Activated naive CD8-positive, alpha-beta T cell treated with anti-CD3 and anti-CD28 coated beads for 36 hours (primary cell): ENCODE data around the gene SEC61A2. TPM values are rescaled to one million over a fixed set of nuclear protein-coding genes. Genes with fewer than 3 reads are reported as not detected.

Source experiments
- DNase-seq: peaks from one replicate; pipeline ENCODE4 v3.0.0; 2021
- H3K27ac Mint-ChIP-seq: one replicate; pipeline ENCODE4 v1.8.0; 2022; ENCODE audit warnings: mild to moderate bottlenecking, moderate library complexity, mixed read lengths
- H3K27me3 Mint-ChIP-seq: one replicate; pipeline ENCODE4 v1.8.0; 2022; ENCODE audit warnings: mild to moderate bottlenecking, mixed read lengths
- H3K36me3 Mint-ChIP-seq: one replicate; pipeline ENCODE4 v1.8.0; 2021; ENCODE audit warnings: mild to moderate bottlenecking, mixed read lengths
- H3K4me1 Mint-ChIP-seq: one replicate; pipeline ENCODE4 v1.8.0; 2021; ENCODE audit warnings: mixed read lengths
- H3K4me3 Mint-ChIP-seq: one replicate; pipeline ENCODE4 v1.8.0; 2022; ENCODE audit warnings: mild to moderate bottlenecking, moderate library complexity, mixed read lengths
- H3K9me3 Mint-ChIP-seq: one replicate; pipeline ENCODE4 v1.8.0; 2022; ENCODE audit warnings: mixed read lengths
- total RNA-seq, 2 experiments: library from RNA; stranded (reverse); gene quantifications; one replicate each; pipeline ENCODE4 v1.2.3, GENCODE V29; 2021

Gene SEC61A2
- total RNA-seq, 2 experiments from 2014 or later = 9.7 to 10.1 TPM

DNA sequence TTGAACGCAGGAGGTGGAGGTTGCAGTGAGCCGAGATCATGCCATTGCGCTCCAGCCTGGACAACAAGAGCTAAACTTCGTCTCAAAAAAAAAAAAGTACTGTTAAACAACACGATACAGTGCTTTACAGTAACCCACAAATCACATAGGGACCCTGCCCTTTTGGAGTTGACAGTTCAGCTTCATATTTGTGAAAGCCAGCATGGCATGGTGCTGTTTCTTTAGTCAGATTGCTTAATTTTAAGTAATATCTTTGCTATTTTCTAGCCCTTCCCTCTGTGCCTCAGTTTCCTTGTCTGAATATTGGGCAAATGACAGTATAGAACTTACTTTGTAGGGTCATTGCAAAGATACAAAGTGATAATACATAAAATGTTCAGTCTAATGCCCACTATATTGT lies 71.4 kb downstream of the SEC61A2 start:
- H3K4me3 Mint-ChIP-seq = no peak overlapping the region
- peaks cover 41% of the 10 kb centered on the region for H3K4me1 Mint-ChIP-seq
- H3K36me3 Mint-ChIP-seq = peaks cover 48% of the 10 kb centered on the region
- no peak for DNase-seq
- no peak overlapping the region for H3K27ac Mint-ChIP-seq
- H3K9me3 Mint-ChIP-seq = no peaks in the 10 kb centered on the region
- no peaks in the 10 kb centered on the region for H3K27me3 Mint-ChIP-seq

- no peak for DNase-seq
- Mint-ChIP-seq H3K36me3 (peaks cover 43% of the 10 kb centered on the region), H3K4me1 (peaks cover 46% of the 10 kb centered on the region), H3K27ac (peak overlapping the region; percentile 61), H3K9me3 (no peaks in the 10 kb centered on the region), H3K4me3 (no peak overlapping the region), H3K27me3 (no peaks in the 10 kb centered on the region)
Measured at GRCh38 chr10:12201543-12201942, 72.1 kb downstream of the SEC61A2 start.

- peak; percentile 35 for DNase-seq
- H3K36me3 Mint-ChIP-seq = peaks cover 45% of the 10 kb centered on the region
- H3K4me3 Mint-ChIP-seq = no peak overlapping the region
- H3K27me3 Mint-ChIP-seq = no peaks in the 10 kb centered on the region
- peaks cover 46% of the 10 kb centered on the region for H3K4me1 Mint-ChIP-seq
- H3K9me3 Mint-ChIP-seq = no peaks in the 10 kb centered on the region
- H3K27ac Mint-ChIP-seq = no peak overlapping the region
Measured at GRCh38 chr10:12202226-12202625, 72.7 kb downstream of the SEC61A2 start.

DNA sequence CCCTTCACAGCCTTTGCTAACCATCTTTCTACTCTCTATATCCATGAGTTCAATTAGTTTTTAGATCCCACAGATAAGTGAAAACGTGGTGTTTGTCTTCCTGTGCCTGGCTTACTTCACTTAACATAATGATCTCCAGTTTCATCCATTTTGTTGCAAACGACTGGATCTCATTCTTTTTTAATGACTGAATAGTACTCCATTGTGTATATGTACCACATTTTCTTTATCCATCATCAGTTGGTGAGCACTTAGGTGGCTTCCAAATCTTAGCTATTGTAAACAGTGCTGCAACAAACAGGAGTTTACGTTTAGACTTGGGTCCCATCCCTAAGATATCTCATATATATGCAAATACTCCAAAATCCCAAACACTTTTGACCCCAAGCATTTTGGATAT lies 75.6 kb downstream of the SEC61A2 start:
- H3K4me3 Mint-ChIP-seq = no peak overlapping the region
- peaks cover 47% of the 10 kb centered on the region for H3K36me3 Mint-ChIP-seq
- no peaks in the 10 kb centered on the region for H3K27me3 Mint-ChIP-seq
- no peaks in the 10 kb centered on the region for H3K9me3 Mint-ChIP-seq
- DNase-seq = no peak
- no peak overlapping the region for H3K27ac Mint-ChIP-seq
- H3K4me1 Mint-ChIP-seq = peaks cover 37% of the 10 kb centered on the region

DNA sequence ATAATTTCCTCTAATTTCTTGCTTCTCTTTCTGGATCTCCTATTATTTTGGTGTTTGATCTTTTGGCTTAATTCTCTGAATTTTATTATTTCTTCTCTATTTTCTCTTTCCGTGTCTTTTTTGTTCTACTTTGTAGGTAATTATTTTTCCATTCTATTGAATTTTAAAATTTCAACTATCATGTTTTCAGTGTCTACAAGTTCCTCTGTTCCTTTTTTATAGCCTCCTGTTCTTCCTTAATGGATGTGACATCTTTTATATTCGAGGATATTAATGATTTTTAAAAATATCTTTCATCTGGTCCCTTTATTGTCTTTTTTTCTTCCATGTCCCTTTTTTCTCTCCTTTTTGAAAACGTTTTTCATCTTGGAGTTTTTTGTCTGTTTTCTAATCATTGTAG lies 77.6 kb downstream of the SEC61A2 start:
- DNase-seq = no peak
- peaks cover 42% of the 10 kb centered on the region for H3K36me3 Mint-ChIP-seq
- no peaks in the 10 kb centered on the region for H3K27me3 Mint-ChIP-seq
- no peak overlapping the region for H3K4me3 Mint-ChIP-seq
- H3K27ac Mint-ChIP-seq = no peak overlapping the region
- H3K9me3 Mint-ChIP-seq = no peaks in the 10 kb centered on the region
- H3K4me1 Mint-ChIP-seq = peaks cover 23% of the 10 kb centered on the region

GRCh38 chr10:12208460-12208859 lies 79.0 kb downstream of the SEC61A2 start:
- no peaks in the 10 kb centered on the region for H3K27me3 Mint-ChIP-seq
- no peaks in the 10 kb centered on the region for H3K9me3 Mint-ChIP-seq
- no peak overlapping the region for H3K27ac Mint-ChIP-seq
- DNase-seq = no peak
- H3K4me3 Mint-ChIP-seq = no peak overlapping the region
- H3K4me1 Mint-ChIP-seq = peaks cover 15% of the 10 kb centered on the region
- H3K36me3 Mint-ChIP-seq = peaks cover 32% of the 10 kb centered on the region

GRCh38 chr10:12212454-12212853 lies 83.0 kb downstream of the SEC61A2 start:
- Mint-ChIP-seq H3K4me3 (no peak overlapping the region), H3K36me3 (peaks cover 31% of the 10 kb centered on the region), H3K27me3 (no peaks in the 10 kb centered on the region), H3K4me1 (peaks cover 16% of the 10 kb centered on the region), H3K9me3 (no peaks in the 10 kb centered on the region), H3K27ac (no peak overlapping the region)
- DNase-seq = no peak

GRCh38 chr10:12213621-12214020 lies 84.1 kb downstream of the SEC61A2 start:
- Mint-ChIP-seq H3K4me1 (peaks cover 16% of the 10 kb centered on the region), H3K27ac (no peak overlapping the region), H3K27me3 (no peaks in the 10 kb centered on the region), H3K36me3 (peaks cover 29% of the 10 kb centered on the region), H3K4me3 (no peak overlapping the region), H3K9me3 (no peaks in the 10 kb centered on the region)
- DNase-seq = no peak

- DNase-seq = no peak
- H3K9me3 Mint-ChIP-seq = no peaks in the 10 kb centered on the region
- H3K36me3 Mint-ChIP-seq = peaks cover 33% of the 10 kb centered on the region
- H3K27ac Mint-ChIP-seq = no peak overlapping the region
- no peak overlapping the region for H3K4me3 Mint-ChIP-seq
- no peaks in the 10 kb centered on the region for H3K27me3 Mint-ChIP-seq
- peaks cover 14% of the 10 kb centered on the region for H3K4me1 Mint-ChIP-seq
Measured at GRCh38 chr10:12214093-12214492, 84.6 kb downstream of the SEC61A2 start.

GRCh38 chr10:12214763-12215218 lies 85.3 kb downstream of the SEC61A2 start:
- Mint-ChIP-seq H3K36me3 (peaks cover 33% of the 10 kb centered on the region), H3K4me1 (peaks cover 14% of the 10 kb centered on the region), H3K27me3 (no peaks in the 10 kb centered on the region), H3K9me3 (no peaks in the 10 kb centered on the region), H3K4me3 (peak overlapping the region; percentile 55), H3K27ac (peak overlapping the region; percentile 59)
- peak; percentile 15 for DNase-seq

Other genes with a start within 250 kb of the SEC61A2 start
- 10 to 100 TPM; 35.8 to 38.2 TPM for gene UPF2, start 86.9 kb upstream of the SEC61A2 start, total RNA-seq
- gene DHTKD1, start 60.7 kb upstream of the SEC61A2 start, total RNA-seq = 10 to 100 TPM; 10.4 TPM
- 100 to 1,000 TPM; 108 to 114 TPM for gene NUDT5, start 66.2 kb downstream of the SEC61A2 start, total RNA-seq
- 100 to 1,000 TPM; 162 to 170 TPM for gene CDC123, start 66.5 kb downstream of the SEC61A2 start, total RNA-seq
- gene CAMK1D, start 219.9 kb downstream of the SEC61A2 start, total RNA-seq = 10 to 100 TPM; 11.9 to 15.4 TPM